Breast epithelium (tissue), 3 donors: ENCODE data around the gene TGM1.

Source experiments
- CTCF ChIP-seq, 3 donors: fragments of 450-650 bp; IDR thresholded peaks; one replicate each; pipeline ENCODE4 v1.5.1; 2016 to 2017; ENCODE audit warnings: antibody characterized with exemption in 3 of 3, mild to moderate bottlenecking in 3 of 3, moderate library complexity in 3 of 3
- POLR2A ChIP-seq: fragments of 450-650 bp; IDR thresholded peaks from one replicate; pipeline ENCODE4 v1.6.1; 2016; ENCODE audit warnings: antibody characterized with exemption, mild to moderate bottlenecking, moderate library complexity
- POLR2AphosphoS5 ChIP-seq, 3 donors: sonication (generic); formaldehyde crosslinking; IDR thresholded peaks; one replicate each; pipeline ENCODE4 v1.6.1; 2017; ENCODE audit warnings: antibody characterized with exemption in 3 of 3

GRCh38 chr14:24207104-24207551, 55.8 kb downstream of the TGM1 start:
- TF ChIP-seq CTCF (IDR thresholded peaks at IDR 0.05): no peak
- TF ChIP-seq POLR2A: no peak
- TF ChIP-seq POLR2AphosphoS5 (IDR thresholded peaks at IDR 0.05): no peak
